ENCODE results near the gene EVX2. TPM values are rescaled to one million over a fixed set of nuclear protein-coding genes. Genes with fewer than 3 reads are reported as not detected.
A peak's percentile ranks its signal among the peaks of the same experiment; 100 is the strongest.

The EVX2 gene
- polyA plus RNA-seq, 4 donors: 0.05 TPM; not detected in 3

DNA sequence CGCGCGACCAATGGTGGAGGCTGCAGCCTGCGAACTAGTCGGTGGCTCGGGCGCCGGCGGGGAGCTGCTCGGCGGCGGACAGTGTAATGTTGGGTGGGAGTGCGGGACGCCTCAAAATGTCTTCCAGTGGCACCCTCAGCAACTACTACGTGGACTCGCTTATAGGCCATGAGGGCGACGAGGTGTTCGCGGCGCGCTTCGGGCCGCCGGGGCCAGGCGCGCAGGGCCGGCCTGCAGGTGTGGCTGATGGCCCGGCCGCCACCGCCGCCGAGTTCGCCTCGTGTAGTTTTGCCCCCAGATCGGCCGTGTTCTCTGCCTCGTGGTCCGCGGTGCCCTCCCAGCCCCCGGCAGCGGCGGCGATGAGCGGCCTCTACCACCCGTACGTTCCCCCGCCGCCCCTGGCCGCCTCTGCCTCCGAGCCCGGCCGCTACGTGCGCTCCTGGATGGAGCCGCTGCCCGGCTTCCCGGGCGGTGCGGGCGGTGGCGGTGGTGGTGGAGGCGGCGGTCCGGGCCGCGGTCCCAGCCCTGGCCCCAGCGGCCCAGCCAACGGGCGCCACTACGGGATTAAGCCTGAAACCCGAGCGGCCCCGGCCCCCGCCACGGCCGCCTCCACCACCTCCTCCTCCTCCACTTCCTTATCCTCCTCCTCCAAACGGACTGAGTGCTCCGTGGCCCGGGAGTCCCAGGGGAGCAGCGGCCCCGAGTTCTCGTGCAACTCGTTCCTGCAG lies 39.1 kb upstream of the EVX2 start, which contains the start of gene HOXD9:
HOXD9 (plus strand) TSS at position 37 of the 728 bp plus-strand sequence; CDS start at position 87, 50 bp downstream.
- DNase-seq (ENCODE audit: low read depth in 4 of 4, low spot score in 2 of 4): no peak

DNA sequence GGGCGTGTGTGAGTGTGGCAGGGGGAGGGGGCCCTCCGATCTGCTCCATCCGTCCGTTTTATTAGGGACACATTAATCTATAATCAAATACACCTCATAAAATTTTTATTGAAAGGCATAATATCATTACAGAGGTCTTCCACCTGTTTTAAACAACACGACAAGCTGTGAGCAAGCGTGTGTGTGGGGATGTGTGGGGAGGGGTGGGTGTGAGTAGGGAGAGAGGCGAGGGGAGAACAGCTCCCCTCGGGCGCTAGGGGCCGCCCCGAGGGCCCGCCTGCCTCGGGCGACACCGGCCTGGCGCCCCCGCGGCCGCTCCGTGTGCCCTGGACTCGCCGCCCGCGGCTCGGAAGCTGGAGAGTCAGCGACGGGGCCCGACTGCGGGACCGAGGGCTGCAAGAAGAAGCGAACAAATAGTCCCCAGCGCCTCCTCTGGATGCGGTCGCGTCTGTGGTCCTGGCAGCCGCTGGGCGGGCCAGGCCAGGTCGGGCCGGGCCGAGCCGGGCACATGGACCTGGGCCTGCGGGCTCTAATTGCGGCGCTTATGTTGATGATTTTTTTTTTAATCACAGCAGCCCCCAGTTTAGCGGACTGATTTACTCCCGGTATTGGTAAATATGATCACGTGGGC lies 38.4 kb upstream of the EVX2 start:
- no peak for DNase-seq (ENCODE audit: low read depth in 4 of 4, low spot score in 2 of 4)

DNA sequence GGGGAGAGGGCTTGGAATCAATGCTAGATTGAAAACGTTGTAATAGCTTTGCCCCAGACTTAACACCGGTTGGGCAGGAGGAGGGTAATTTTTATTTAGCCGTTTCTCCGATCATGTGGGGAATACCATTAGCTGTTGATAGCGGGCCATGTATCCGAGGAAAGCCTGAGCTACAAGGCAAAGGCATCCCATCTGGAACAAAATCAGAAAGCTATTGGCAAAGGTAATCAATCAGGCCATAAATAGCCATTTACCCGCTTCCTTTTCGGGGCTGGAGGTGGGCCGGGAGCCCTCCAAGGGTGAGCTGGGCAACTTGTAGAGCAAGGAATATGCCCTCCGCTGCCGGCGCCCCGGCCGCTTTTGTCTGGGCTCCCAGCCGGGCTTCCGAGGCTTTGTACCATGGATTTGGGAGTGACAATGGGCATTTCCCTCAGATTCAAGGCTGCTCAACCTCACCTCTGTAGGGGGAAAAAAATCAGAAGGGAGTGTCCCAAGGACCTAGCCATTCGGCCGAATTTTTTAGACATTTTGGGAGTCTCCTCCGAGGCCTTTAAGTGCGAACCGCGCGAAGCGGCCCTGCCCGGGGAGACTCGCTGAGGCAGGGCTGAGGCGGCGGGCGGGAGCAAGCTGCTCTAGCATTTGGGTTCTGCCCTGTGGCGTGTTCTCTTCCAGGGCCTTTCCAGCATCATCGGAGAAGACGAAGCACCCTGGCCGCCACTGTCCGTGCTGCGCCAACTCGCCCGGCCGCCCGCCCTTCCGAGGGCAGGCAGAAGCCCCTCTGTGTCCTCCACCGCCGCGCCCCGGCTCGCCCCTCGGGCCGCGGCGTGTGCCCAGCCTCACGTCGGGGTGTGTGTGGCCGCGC lies 37.7 kb upstream of the EVX2 start:
- DNase-seq (ENCODE audit: low read depth in 4 of 4, low spot score in 2 of 4): no peak

DNA sequence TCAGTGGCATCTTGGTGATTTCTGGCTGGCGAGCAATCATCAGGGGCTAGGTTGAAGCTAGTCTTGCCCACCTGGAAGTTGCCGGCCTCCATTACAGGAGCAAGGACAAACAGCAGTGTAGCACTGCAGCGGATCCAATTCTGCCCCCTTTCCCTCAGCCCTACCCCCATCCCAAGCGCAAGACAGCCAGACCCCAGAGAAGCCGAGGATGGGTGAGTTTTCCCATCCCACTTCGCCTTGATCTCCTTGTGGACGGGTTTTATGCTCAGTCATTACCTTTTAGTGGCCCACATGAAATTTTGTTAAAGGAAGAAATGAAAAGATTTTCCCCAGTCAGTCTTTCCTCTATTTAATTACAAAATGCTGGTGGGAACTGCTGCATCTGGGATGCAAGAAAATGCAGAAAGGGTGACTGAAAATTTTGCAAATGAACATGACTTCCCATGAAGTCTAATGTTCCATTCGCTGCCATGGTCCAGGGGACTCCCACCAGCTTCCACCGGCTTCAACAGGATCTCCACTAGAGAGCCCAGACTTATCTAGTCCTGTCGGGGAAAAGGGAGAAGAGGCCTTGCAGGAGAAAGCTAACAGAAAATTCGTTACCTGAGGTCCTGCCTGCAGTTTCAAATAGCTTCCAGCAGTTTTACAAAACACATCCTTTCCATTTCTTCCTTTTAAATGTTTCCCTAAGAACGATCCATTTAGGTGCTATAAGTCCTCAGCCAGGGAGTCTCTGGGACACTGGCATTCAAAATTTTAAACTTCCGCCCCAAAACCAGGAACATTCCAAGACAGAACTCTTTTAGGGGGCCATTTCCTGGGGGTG lies 36.8 kb upstream of the EVX2 start:
- no peak for DNase-seq (ENCODE audit: low read depth in 4 of 4, low spot score in 2 of 4)

DNA sequence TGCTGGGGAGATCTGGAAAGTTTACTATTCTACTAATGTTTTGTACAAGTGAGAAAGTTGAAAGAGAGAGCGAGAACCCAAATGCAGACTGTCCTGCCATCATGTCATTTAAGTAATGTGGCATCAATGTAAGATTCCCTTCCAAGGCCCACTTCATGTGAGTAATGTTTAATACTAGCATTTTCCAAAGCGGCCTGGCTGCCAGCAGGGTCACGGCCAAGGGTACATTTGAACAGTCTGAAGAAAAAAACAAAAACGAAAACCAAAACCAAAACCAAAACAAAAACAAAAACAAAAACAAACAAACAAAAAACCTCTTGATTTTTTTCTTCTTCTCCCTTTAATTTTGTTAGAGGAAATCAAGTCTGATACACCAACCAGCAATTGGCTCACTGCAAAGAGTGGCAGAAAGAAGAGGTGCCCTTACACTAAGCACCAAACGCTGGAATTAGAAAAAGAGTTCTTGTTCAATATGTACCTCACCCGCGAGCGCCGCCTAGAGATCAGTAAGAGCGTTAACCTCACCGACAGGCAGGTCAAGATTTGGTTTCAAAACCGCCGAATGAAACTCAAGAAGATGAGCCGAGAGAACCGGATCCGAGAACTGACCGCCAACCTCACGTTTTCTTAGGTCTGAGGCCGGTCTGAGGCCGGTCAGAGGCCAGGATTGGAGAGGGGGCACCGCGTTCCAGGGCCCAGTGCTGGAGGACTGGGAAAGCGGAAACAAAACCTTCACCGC lies 35.0 kb upstream of the EVX2 start:
- DNase-seq (ENCODE audit: low read depth in 4 of 4, low spot score in 2 of 4): peak in 1 of 4 donors; percentile 91

DNA sequence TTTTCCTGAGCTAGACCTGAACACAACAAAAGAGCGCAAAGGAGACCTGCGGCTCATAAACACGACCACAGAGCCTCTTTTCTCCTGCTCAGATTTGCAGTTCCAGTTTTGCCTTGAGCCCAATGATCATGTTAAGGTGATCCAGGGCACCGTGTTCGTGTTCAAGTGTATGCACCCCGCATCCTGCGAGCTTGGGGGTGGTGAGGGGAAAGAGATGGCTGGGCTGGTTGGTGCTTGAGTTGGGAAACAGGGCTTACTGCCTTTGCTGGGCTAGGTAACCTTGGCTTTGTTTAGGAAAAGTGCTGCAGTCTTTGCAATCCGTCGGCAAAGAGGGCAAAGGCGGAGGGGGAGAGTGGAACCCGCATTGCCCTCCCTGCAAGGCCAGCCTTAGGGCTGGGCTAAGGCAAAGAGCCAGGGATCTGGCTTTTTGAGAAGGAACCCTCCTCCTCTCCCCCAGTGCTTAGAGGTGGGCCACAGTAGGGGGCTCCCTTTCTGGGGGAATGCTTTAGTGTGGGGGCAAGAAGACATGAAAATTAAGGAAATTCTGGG lies 34.1 kb upstream of the EVX2 start:
- DNase-seq (ENCODE audit: low read depth in 4 of 4, low spot score in 2 of 4): no peak

DNA sequence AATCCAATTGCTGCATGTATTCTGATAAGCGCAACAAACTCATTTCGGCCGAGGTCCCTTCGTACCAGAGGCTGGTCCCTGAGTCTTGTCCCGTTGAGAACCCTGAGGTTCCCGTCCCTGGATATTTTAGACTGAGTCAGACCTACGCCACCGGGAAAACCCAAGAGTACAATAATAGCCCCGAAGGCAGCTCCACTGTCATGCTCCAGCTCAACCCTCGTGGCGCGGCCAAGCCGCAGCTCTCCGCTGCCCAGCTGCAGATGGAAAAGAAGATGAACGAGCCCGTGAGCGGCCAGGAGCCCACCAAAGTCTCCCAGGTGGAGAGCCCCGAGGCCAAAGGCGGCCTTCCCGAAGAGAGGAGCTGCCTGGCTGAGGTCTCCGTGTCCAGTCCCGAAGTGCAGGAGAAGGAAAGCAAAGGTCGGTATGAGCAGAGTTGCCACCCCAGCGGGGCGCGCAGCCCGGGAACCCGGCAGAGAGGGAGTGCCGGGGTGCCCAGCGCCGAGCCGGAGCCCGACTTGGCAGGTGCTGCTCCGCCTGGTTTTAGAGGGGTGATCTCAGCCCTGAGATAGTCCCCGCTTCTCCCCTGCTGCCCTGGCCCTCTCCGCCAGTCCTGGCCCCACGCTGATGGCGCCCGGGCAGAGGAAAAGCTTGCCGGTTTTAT lies 33.5 kb upstream of the EVX2 start:
- no peak for DNase-seq (ENCODE audit: low read depth in 4 of 4, low spot score in 2 of 4)

DNA sequence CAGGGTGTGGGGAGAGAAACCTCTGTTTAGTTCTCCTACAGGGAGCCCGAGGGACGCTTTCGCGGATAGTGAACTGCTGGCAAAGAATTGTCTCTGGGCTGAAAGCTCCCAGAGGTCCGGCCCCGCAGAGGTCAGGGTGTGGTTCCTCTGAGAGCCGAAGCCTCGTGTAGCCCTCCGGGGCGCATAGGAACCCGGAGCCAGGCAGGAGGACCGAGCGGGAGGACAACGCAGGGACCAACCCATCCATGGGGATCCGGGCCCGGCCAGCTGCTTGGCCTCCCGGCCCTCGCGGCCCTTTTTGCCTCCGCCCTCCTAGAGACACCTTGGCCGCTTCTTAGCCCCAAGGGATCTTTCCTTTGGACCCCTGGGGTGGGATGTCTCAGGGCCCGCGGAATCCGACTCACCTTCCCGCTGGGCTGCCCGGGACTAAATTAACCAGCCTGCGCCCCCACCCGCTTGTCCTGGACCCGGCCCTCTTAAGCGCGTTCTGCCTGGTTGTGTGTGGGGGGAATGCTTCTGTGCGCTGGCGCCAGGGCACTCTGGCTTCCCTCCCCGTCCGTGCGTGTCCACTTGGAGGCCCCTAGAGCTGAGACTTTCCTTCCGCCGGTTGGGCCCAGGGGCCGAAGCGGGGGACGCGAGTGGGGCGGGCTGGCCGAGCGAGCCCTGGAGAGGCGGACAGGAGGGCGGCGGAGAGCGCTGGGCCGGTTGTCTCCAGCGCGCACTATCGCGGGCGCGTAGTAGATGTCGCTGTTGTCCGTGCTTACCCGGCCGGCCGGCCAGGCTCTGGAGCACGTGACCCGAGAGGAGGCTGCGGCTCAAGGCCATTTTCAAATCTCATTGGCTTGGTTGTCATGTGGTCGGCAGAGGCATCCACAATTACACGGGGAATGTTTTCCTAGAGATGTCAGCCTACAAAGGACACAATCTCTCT lies 32.4 kb upstream of the EVX2 start, which contains the start of gene HOXD10:
HOXD10 (plus strand) TSS at position 896 of the 931 bp plus-strand sequence. CDS start 56 bp downstream, outside the sequence.
- DNase-seq (ENCODE audit: low read depth in 4 of 4, low spot score in 2 of 4): peak in 1 of 4 donors; percentile 92

DNA sequence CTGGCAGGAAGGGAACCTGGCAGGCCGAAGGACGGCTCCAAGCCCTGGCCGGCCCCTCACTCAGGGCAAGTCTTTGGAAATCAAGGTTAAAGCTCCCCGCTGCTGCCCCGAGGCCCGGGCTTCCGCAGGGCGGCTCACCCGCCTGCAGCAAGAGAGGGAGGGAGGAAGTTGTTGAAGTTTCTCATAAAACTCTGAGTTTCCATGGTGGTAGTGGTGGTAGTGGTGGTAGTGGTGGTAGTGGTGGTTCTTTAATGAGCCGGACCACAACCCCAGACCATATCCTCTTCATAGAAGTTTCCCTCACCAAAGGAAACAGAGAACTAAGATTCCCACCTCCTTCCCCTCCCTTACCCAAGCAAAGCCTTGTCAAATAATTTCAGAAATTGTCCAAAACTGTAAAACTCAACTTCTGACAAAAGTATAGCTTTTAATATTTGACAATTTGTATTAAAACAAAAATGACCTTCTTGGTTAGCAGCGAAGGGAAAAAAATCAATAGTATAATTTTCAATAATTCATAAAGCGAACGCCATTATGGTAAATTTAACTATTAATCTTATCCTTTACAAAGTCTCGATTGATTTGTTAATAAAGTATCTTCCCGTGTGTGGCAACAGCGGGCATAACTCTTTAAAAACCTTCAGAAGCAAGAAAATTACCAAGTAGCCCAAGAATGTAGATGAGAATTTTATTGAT lies 31.3 kb upstream of the EVX2 start:
- DNase-seq (ENCODE audit: low read depth in 4 of 4, low spot score in 2 of 4): no peak

DNA sequence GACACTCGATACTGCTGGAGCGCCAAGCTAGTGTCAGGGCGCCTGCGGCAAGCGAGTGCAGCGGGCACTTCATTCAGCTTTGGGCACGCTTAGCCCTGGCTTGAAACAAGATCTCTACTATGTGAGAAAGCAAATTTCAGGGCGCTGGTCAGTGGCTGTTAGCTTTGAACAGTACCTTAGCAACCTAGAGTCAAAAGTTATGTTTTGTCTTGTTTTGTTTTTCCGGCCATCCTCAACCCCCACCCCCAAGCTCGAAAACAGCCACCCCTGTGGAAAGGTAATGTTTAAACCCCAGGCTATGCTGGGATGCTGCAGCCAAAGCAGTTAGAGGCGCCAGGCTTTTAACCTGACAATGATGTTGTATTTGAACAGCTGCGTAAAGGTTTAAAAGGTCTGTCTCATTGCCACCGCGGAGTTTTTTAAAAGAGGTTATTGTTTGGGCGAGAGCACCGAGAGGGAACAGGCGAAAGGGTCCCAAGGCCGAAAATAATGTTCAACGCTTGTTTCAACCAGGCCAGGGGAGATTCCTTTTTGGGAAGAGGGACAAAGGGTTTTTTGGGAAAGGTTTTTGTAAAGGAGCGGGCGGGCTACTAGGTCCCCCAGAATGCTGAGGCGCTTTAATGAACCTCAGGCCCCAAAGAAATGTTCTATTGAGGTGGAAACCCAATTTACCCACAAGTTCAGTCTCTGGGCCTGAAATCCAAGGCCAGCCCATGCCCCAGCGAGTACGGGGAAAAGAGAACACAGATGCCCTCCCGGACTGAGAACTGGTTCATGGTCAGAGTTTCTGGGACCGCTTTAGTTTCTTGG lies 30.6 kb upstream of the EVX2 start:
- DNase-seq (ENCODE audit: low read depth in 4 of 4, low spot score in 2 of 4): no peak

DNA sequence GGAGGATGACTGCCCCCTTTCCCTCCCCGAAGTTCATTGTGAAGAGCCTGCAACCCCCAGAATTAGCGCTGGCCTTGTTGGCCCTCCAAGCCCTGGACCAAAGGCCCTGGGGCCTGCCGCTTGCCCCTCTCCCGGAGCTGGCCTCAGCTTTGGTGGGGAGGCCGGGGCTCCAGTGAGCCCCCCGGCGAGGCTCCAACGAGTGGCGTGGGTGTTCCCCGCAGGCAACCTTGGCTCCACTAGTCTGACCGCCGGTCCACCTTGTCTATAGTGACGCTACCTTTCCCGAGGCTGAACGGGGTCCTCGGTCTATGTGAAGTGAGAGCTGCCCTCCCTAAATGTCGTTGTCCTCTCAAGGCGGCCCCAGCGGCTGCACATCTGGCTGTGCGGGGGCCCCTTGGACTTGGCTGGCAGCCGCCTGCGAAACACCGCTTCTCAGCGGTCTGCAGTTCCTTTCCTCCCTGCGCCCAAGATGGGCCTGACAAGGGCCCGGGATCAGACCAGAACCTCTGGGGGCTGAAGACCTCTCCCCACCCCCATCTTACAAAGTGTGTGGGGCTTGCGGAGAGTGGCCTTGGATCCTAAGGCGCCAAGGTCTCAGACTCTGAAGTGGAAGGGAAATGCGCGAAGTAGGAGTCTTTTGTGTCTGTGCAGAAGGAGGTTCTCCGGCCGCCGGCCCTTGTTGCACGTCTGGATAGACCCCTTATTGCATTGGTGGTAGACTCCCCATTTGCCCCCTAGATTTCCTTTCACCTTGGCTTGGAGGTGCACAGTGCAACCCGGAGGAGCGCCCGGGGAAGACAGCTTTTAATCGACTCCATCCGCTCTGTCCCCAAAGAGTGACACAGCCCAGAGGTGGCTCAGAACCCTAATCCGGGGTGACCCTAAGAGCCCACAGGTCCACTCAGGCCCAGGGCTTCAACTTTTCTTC lies 28.9 kb upstream of the EVX2 start:
- no peak for DNase-seq (ENCODE audit: low read depth in 4 of 4, low spot score in 2 of 4)

DNA sequence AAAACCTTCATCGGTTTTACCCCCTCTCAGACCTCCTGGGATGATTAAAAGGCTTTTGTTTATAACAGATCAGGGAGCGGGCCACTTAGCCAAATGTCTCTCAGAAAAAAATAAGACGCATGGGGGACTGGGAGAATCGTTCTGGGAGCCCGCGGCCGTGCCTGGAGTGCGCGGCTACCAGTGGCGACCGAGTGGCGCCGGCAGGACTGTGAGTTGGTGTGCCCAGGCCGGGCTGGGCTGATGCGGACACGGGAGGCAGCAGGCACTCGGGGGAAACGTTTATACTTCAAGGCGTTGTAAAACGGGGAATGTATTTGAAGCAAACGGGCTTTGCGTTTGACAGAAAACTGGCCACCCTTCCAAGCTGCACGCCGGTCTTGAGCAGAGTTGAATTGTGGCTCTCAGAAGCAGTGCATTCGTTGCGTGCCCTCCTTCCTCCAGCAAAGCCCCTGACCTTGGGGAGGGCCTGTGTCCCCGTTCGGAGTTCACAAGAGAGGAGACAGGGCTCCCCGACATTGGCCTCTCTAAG lies 28.1 kb upstream of the EVX2 start:
- DNase-seq (ENCODE audit: low read depth in 4 of 4, low spot score in 2 of 4): no peak

DNA sequence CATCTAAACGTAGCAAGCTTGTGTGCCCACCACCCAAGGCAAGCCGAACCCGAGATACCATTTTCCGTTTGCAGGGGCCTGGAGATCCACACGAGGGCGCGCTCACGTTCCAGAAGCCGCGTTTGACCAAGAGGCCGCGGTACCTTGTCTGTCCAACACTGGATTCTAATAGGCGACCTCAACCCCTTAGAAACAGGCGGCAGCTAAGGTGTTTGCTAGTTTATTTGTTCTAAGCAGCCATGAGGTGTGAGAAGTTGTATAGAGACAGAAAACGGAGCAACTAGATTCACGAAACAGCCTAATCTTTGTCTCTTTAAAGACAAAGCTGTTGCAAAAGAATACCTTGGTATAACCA lies 27.5 kb upstream of the EVX2 start:
- DNase-seq (ENCODE audit: low read depth in 4 of 4, low spot score in 2 of 4): no peak

DNA sequence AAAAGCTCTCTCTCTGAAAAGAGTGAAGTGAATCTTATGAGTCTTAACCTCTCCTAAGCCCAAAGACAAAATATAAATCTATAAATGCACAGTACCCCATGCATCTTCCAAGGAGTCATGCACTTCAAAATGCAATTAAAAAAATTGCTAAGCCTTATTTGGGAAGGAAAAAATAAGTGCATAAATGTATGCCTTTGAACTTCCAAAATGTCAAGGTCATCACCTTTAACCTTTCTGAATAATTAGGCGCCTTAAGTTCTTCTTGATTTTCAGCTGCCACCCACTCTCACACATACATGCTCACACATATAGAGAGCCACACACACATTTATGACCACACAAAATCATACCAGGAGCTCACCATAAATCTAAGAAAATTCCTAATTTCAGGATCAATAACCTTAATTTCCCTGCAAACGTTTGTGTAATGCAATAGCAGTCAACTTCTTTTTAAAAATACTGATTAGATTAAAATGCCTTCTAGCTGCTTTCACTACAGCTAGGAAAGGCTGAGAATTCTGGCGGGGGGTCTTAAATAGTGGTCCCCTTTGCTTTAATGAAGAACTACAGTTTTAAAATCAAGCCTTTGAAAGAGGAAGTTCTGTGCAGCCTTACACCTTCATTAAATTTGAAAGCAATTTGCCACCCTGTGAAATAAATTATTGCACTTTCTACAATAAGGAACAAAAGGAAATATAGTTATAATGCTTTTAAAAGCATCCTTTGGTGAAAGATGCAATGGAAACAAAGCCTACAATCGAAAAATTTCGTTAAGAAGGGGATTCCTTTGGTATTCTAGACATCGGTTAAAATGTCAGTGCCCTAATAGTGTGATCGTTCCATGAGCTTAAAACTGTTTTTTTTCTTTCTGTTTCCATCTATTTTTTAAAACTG lies 26.9 kb upstream of the EVX2 start:
- no peak for DNase-seq (ENCODE audit: low read depth in 4 of 4, low spot score in 2 of 4)
